DMS 273 (cell line): ENCODE data around the gene INPP4A.
"Not testable (repeated sequence)": the region's sequence is repeated elsewhere in the genome, so short reads cannot be mapped to it uniquely, and the experiment has no call there.

Source experiments
- DNase-seq: peaks from one replicate; lab custom pipeline; 2025; ENCODE audit not compliant: unreplicated experiment; lab: John Stamatoyannopoulos, UW

Gene INPP4A

DNA sequence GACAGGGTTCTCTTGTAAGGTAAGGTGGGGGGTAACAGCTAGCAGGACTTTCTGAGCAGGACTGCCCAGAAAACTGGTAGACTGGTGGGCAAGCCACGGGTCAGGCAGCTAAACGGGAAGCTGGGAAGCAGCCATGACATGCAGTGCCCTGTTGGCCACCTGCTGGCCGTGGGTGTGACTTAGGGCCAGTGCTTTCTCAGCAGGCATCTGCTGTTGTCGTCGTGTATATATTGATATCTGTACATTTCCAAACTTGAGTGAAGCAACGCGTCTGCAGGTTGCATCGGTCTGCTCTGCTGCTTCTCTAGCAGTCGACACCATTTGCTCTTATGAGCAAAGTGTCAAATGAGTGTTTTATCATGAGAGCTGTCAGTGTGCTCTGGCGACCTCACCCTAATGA is 132.7 kb downstream of the INPP4A start:
- peak; percentile 4 for DNase-seq

DNA sequence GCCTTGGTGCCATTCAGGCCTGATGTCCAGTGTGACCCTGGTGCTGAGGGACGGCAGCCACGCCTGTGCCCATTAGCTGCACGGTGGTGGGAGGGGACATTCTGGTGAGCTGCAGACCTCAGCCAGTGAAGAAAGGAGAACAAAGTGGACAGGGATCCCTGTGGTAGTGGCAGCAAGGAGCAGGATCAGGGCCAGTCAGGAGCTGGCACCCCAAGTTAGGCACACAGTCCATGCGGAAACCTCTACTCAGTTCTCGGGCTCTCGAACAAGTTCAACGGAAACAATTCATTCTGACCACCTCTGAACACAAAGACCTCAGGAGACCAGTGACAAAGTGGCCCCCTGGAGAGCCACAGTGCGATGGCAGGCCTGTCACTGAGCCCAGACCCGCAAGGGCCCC is 133.6 kb downstream of the INPP4A start:
- DNase-seq: no peak

DNA sequence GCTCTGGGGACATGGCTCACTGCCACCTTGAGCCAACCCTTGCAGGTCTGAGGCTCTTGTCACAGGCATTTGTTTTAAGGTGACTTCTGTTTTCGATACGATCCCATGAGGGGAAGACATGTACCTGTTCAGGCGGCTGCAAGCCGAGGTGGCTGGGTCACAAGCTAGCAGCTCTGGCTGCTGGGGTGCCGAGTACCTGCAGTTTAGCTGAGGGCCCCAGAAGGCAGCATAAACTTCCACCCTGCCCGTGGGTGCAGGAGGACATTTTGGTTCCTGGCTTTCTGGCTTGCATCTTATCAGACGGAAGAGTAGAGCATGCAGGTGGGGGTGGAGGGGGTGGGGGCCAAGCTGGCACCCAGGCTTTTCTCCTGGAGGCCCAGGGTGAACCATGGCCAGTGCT is 135.3 kb downstream of the INPP4A start:
- DNase-seq: no peak

DNA sequence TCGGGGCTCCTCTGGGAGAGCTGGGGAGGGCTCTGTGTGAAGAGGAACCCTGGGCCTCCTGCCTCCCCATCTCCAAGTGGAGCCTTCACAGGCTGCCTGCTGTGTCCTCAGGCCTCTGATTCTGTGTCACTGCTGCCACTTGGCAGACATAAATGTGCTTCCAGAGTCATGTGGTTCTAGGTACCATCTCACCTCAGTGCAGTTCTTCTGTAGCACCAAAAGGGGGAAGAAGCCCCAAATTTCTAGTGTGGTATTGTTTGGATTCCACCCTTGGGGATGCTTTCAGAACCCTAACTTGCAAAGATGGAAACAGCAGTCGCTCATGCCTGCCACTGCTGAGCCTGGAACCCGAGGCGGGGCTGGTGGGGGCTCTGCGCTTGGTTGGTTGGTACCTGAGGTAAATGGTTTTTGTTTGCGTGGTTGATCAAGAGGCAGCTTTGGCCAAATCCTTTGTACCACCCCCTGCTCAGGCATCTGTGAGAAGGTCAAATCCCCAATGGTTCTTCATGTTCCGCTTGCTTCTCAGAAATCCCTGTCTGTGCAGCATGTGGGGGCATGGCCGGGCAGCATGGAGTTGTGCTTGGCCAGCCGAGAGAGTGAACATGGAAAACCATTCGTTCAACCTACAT is 136.1 kb downstream of the INPP4A start:
- DNase-seq: no peak

DNA sequence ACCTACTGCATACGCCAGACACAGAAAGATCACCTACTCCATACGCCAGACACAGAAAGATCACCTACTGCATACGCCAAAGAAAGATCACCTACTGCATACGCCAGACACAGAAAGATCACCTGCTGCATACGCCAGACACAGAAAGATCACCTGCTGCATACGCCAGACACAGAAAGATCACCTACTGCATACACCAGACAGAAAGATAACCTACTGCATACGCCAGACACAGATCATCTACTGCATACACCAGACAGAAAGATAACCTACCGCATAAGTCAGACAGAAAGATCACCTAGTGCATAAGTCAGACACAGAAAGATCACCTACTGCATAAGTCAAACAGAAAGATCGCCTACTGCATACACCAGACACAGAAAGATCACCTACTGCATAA is 137.9 kb downstream of the INPP4A start:
- DNase-seq: no peak

DNA sequence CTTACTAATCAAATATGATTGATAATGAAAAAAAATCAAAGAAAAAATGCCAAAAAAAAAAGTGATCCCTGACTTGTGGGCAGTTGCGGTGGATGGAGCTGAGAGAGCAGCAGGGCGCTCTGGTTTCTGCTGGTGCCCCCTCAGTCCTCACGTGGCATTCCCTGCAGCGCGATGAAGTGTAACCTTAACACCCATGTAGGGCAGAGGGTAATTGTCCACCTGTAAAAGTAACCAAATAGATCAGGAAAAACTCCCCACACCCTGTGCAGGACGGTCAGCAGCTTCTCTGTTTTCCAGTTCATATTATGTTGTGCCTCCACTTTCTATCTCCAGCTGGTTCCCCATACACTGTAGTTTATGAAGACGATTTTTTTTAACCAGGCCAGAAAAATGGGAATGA is 138.6 kb downstream of the INPP4A start:
- DNase-seq: no peak

DNA sequence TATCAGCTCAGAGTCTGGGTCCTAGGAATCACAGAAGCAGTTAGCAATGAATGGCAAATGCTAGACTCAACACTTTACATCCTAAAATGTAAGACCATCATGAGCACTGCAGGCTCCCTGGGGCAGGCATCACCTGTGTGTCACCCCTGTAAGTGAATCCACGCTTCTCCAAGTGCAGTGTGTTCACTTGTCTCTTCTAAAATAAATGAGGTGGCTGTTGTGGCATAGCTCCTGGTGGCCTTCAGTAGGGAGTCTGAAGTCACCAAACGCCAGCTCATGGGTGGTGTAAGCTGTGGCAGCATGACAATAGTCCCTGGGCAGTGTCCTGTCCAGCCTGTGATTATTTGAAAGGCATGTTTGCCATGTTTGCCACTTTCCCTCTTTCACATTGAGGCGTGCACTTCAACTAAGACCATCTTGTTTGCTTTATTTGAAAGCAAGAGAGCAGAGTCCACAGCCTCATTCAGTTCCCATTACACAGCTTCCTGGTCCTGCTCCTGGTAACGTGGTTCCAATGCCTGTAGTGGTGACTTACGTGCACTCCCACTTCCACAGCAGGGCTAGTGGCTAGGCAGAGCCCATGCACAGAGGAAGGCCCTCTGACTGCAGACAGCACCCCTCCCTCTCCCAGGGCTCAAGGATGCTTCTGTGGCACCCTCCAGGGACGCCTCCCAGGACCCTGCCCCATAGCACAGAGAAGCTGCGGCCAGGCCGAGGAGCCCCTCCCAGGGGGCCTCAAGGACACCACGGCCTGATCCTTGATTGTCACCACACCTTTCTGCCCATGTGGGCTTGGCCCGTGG is 139.4 kb downstream of the INPP4A start:
- no peak for DNase-seq

DNA sequence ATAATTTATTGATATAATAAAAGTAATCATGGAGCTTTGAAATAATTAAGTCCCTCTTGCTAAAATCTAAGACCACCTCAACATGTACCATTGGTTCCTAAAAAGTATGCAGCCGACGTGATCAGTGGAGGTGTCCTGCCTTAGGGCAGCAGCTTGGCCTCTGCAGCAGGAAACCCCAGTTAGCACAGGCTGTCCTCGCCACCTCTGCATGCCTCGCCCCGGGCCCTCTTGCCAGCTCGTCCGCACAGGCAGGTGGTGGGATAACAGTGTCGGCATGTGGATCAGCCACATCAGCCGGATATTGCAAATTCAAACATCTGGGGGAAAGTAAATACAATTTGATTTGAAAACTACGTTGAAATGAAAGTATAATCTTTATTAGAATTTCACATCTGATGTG is 140.7 kb downstream of the INPP4A start:
- DNase-seq: no peak

DNA sequence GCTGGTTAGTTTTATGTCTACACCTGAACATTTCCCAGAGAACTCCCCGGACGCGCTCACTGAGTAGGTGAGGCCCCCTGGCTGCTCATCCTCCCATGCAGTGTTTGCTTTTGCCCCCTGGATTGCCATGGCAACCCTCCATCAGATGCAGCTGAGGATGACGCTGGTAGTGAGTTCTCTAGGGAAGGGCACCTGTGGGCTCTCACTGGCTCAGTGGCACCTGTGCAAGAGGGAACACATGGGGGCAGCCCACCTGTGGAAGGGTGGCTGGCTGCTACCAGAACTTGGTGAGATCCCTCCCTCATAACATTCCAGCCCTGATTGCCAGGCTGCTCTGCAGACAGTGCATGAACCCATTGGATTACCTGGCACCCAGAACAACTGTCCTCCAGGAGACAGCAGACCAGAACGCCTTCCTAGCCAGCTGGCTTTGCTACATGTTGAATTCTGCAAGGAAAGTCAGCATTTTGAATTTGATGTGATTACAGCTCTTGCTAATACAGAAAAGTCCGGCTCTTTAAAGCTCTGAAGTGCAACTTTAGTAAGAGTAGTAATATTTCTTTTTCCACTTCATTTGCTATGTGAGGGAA is 142.0 kb downstream of the INPP4A start:
- no peak for DNase-seq

DNA sequence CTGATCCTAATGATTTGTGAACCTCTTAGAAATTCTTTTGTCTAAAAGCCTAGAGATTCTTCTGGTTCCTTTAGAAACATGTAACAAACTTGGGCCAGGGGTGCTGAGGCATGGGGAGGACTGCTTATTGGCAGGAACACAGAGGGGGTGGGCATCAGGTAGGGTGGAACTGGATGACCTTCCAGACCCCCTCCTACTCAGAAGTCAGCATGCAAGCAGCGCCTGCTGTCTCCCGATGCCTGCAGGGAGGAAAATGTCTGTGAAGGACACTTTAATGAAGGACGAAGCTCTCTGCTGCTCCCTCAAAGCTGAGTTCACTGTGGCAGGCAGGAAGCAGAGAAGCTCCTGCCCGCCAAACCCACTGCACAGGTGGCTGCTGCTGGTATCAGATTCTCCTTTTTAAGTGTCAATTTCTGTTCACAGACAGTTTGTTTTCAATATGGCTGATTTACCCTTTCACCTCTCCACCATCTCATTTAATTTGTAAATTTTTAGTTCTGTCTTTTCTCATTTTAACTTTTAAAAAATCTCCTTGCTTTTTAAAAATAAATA is 144.3 kb downstream of the INPP4A start:
- no peak for DNase-seq

DNA sequence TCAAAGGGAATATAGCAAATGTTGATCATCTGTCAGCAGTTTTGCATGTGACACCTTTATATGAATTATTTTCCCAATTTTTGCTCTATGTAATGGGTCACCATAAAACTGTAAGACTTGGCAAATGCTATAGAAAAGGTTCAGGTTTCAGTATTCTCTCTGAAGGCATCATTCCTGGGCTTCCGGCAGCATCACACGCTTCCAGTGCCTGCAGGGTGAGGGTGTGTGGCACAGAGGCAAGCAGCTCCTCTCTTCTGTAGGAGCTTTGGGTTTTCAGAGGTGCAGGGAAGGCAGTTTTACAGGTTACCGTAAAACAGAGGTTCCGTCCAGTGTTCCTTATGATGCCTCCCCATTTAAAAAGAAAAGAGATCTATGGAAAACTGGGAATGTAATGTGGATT is 144.8 kb downstream of the INPP4A start:
- DNase-seq: no peak

DNA sequence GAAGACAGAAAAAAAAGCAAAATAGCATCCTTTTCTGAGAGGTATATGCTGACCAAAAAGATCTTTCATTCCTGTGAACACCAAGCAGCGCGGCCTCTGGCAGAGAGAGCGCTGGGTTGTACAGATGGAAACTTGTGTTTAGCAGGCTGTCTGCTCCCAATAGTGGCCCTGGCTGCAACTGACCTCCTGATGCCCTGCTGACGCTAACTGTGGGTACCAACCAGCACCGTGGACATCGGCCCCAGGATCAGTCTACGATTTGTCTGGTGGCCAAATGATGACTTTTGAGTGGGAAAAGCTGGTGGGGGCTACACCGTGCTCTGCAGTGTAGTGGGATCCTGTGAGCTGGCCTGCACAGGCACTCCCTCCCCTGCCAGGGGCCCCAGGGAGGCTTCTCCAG is 147.9 kb downstream of the INPP4A start:
- DNase-seq: no peak

DNA sequence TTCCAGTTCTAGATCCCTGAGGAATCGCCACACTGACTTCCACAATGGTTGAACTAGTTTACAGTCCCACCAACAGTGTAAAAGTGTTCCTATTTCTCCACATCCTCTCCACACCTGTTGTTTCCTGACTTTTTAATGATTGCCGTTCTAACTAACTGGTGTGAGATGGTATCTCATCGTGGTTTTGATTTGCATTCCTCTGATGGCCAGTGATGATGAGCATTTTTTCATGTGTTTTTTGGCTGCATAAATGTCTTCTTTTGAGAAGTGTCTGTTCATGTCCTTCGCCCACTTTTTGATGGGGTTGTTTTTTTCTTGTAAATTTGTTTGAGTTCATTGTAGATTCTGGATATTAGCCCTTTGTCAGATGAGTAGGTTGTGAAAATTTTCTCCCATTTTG is 150.0 kb downstream of the INPP4A start:
- DNase-seq: not testable (repeated sequence)

DNA sequence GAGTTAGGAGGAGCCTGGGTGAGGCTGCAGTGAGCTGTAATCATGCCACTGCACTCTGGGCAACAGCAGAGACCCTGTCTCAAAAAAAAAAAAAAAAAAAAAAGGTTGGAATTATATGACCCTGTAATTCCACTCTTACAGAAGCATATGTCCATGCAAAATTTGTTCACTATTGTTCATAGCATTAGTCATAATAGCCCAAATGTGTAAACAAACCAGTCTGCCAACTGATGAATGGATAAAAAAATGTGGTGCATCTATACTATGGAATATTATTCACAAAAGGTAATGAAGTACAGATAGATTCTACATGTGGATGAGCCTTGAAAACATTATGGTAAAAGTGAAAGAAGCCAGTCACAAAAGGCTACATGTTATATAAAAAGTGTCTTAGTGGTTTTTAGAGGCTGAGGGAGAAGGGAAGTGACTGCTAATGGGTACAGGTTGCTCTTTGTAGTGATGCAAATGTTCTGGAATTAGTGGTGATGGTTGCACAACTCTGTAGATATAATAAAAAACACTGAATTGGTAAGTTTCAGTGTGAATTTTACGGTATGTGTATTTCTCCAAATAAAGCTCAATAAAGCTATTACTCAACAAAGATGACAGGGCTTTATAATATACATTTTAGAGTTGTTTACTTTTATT is 154.2 kb downstream of the INPP4A start:
- DNase-seq: no peak

DNA sequence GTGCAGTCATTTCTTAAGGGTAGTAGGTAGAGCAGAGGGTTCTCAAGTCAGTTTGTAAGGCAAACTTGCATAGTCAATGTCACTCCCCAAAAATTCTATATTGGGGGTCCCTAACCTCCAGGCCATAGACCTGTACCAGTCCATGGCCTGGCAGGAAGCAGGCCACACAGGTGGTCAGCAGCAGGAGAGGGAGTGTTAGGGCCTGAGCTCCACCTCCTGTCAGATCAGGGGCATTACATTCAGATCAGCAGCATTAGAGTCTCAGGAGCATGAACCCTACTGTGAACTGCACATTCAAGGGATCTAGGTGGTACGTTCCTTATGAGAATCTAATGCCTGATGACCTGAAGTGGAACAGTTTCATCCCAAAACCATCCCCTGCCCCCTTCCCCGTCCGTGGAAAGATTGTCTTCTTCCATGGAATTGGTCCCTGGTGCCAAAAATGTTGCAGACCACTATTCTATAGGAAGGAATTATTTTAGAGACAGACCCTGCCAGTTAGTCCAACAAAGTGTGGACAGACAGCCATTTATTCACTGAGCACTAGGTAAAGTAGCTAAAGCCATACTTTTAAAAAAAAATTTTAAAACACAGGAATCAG is 157.0 kb downstream of the INPP4A start:
- peak; percentile 54 for DNase-seq

DNA sequence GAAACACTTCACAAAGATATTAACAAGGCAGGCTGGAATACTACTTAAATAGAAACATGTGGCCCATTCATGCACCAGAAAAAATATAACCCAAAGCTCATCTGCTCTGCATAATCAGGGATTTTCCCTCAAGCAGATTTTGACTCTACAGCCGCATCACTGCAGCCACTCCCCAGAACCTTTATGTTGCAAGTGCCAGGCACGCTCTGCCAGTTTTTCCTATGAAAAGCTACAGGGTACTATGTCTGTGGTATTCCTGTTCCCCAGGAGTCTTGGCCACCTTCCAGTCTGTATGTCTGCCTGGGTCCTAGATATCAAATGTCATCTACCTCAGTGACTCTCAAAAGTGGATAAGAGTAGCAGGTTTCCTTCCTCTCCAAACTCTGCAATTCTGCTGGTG is 159.9 kb downstream of the INPP4A start:
- peak; percentile 44 for DNase-seq

DNA sequence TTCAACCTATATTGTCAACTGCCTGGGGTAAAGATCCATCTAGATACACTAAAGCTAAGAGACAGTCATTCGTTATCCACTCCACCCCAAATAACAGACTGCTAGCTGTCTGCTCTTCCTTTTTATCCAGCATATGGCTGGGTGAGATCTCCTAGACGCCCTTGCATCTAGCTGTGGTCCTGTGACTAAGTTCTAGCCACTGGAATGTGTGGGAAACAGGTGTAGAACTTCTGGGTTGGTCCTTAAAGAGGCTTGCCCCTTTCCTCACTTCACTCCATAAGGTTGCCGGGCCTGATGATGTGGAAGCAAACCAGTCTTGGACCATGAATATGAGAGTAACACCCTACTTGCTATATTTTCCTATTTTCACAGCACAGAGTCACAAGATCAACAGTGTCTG is 160.4 kb downstream of the INPP4A start:
- no peak for DNase-seq

DNA sequence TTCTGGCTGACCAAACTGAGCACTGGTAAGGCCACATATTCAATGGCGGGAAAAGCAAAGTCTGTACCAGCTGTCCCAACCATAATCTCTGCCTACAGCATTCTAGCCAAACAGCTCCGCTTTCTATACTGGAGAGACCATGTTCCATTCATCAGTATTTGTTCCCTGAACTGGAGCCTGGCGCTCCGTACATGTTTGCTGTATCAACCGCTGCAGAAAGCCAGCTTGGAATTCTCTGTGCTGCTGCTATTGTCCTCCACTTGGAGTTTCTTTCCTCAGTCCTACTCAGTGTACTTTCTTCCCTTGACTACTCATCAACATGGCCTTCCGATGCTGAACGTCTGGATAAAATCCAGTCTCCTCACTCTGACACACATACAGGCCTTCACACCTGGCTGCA is 161.8 kb downstream of the INPP4A start:
- DNase-seq: no peak

DNA sequence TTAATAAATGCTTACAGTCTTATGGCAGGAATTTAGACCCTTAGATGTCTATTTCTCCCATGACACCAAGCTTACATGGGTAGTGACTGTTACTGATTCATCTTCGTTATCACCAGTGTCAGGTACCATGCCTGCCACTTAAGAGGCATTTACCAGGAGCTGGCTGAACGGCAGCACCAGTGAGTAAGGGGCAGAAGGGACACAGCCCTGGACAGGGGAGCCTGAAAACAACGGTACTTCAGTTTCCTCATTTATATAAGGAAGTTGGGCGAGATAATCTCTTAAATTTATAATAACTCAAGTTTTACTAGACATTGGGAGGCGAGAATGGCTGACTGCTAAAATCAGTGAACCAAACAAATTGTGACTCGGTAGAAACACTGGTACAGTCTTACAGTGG is 162.4 kb downstream of the INPP4A start:
- no peak for DNase-seq

DNA sequence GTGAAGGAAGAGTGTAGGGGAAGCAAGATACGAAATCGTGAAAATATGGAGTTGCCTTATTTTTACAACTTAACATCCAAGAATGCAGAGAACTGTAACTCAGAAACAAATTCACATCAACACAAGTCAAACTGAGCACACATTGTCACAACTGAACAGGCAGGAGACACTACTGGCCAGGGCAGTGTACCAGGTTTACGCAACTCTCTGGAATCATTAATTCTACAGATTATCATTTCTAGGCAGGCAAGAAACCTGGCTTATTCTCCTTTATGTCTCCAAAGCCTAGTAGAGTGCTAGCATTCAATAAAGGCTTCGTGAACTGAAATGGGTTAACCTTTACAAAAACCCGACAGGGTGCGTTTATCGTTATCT is 163.1 kb downstream of the INPP4A start:
- peak; percentile 26 for DNase-seq
